Measurements from ENCODE around the gene CHP2. TPM values are rescaled to one million over a fixed set of nuclear protein-coding genes. Genes with fewer than 3 reads are reported as not detected.

CHP2 gene
- total RNA-seq, 2 experiments from 2014 or later = not detected

- H3K9me3 Mint-ChIP-seq = no peaks in the 10 kb centered on the region
- no peak overlapping the region for H3K4me3 Mint-ChIP-seq
- no peak overlapping the region for H3K27ac Mint-ChIP-seq
- TF ChIP-seq, protein P1, sequence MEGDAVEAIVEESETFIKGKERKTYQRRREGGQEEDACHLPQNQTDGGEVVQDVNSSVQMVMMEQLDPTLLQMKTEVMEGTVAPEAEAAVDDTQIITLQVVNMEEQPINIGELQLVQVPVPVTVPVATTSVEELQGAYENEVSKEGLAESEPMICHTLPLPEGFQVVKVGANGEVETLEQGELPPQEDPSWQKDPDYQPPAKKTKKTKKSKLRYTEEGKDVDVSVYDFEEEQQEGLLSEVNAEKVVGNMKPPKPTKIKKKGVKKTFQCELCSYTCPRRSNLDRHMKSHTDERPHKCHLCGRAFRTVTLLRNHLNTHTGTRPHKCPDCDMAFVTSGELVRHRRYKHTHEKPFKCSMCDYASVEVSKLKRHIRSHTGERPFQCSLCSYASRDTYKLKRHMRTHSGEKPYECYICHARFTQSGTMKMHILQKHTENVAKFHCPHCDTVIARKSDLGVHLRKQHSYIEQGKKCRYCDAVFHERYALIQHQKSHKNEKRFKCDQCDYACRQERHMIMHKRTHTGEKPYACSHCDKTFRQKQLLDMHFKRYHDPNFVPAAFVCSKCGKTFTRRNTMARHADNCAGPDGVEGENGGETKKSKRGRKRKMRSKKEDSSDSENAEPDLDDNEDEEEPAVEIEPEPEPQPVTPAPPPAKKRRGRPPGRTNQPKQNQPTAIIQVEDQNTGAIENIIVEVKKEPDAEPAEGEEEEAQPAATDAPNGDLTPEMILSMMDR (IDR thresholded peaks at IDR 0.05) = peak; percentile 68
- DNase-seq (peak; percentile 88), ATAC-seq (peak; percentile 78)
- intact Hi-C loops (cut with micrococcal nuclease) = no loop called here
- peaks cover 11% of the 10 kb centered on the region for H3K4me1 Mint-ChIP-seq (ENCODE audit: low read depth)
- H3K36me3 Mint-ChIP-seq (ENCODE audit: low read depth) = no peaks in the 10 kb centered on the region
- POLR2A ChIA-PET = no interaction called here
- CTCF ChIA-PET = interaction anchor here (0.6 to 13.7 kb wide), 25 partner anchors 11 to 703 kb away, joined by 3 to 312 read pairs (median 4); no protein-coding TSS in a partner anchor
- no peaks in the 10 kb centered on the region for H3K27me3 Mint-ChIP-seq
Observed at GRCh38 chr16:23801378-23801777, 46.6 kb downstream of the CHP2 start.

- DNase-seq = no peak
- ChIA-PET POLR2A (interaction anchor here (1.0 to 1.2 kb wide), 2 partner anchors 207 to 219 kb away, joined by 3 to 4 read pairs; no protein-coding TSS in a partner anchor), CTCF (interaction anchor here (0.6 to 13.7 kb wide), 46 partner anchors 9 to 702 kb away, joined by 3 to 312 read pairs (median 5); no protein-coding TSS in a partner anchor)
- intact Hi-C loops (cut with micrococcal nuclease) = loop anchor here (1.0 kb wide), 2 partner anchors 208 to 234 kb away; no protein-coding TSS in a partner anchor
- Mint-ChIP-seq H3K4me3 (no peak overlapping the region), H3K27ac (no peak overlapping the region), H3K4me1 (ENCODE audit: low read depth) (peaks cover 14% of the 10 kb centered on the region), H3K36me3 (ENCODE audit: low read depth) (no peaks in the 10 kb centered on the region), H3K27me3 (no peaks in the 10 kb centered on the region), H3K9me3 (no peaks in the 10 kb centered on the region)
- TF ChIP-seq, protein P1 (IDR thresholded peaks at IDR 0.05) = no peak
- no peak for ATAC-seq
Observed at GRCh38 chr16:23802776-23803175, 48.0 kb downstream of the CHP2 start.

DNA sequence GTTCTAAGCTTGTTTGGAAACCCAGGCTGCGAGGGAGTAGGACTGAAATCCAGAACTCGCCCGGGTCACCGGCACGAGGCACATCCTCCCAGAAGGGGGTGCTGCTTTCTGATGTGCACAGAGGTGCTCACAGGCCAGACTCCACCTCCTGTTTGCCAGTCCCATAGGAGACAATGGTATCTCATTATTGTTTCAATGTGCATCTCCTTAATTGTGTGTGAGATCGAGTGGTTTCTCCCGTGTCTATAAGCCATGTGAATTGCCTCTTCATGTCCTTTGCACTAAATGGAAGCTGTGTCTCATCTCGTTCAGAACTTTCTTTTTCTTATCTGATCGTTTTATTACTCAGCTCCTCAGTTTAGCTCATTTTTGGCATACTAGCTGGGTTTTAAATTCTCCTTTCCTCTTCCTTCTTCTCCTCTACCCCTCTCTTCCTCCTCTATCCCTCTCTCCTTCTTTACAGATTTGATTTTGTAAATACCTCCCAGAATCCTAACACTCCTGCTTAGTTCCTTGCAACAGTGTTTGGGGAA is 48.8 kb downstream of the CHP2 start:
- ChIA-PET CTCF (interaction anchor here (0.5 to 13.7 kb wide), 59 partner anchors 8 to 701 kb away, joined by 3 to 312 read pairs (median 4); no protein-coding TSS in a partner anchor), POLR2A (interaction anchor here (1.0 to 1.2 kb wide), 3 partner anchors 39 to 219 kb away, joined by 3 to 4 read pairs (median 4); no protein-coding TSS in a partner anchor)
- TF ChIP-seq, protein P1 (IDR thresholded peaks at IDR 0.05) = peak; percentile 75
- DNase-seq (peak; percentile 84), ATAC-seq (peak; percentile 92)
- intact Hi-C loops (cut with micrococcal nuclease) = loop anchor here (1.0 kb wide), 2 partner anchors 207 to 233 kb away; no protein-coding TSS in a partner anchor
- Mint-ChIP-seq H3K27me3 (no peaks in the 10 kb centered on the region), H3K9me3 (no peaks in the 10 kb centered on the region), H3K36me3 (ENCODE audit: low read depth) (no peaks in the 10 kb centered on the region), H3K4me3 (peak overlapping the region; percentile 3), H3K4me1 (ENCODE audit: low read depth) (peaks cover 14% of the 10 kb centered on the region), H3K27ac (peak overlapping the region; percentile 1)

DNA sequence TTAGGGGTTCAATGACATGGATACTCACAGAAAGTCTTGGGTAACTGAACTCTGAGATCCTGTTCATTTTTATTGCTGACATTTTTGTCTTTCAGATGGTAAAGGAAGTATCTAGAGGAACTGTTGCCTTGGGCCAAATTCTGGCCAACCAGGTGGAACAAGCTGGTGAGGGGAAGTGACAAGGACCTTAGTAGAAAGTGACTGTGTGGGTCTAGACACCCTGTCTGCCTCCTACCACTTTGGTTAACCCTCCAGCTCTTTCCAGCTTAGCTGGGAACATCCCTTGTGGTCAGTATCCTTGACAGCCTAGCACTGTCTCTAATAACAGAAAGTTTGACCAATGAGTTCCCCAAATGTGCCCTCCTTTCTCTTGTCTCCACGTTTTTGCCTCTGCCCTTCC is 52.2 kb downstream of the CHP2 start:
- H3K4me3 Mint-ChIP-seq = no peak overlapping the region
- no peak overlapping the region for H3K27ac Mint-ChIP-seq
- intact Hi-C loops (cut with micrococcal nuclease) = no loop called here
- CTCF ChIA-PET = interaction anchor here (1.0 to 13.7 kb wide), 5 partner anchors 10 to 446 kb away, joined by 3 to 312 read pairs (median 5); no protein-coding TSS in a partner anchor
- H3K4me1 Mint-ChIP-seq (ENCODE audit: low read depth) = peaks cover 14% of the 10 kb centered on the region
- H3K27me3 Mint-ChIP-seq = no peaks in the 10 kb centered on the region
- H3K36me3 Mint-ChIP-seq (ENCODE audit: low read depth) = no peaks in the 10 kb centered on the region
- no peaks in the 10 kb centered on the region for H3K9me3 Mint-ChIP-seq
- POLR2A ChIA-PET = interaction anchor here (0.6 kb wide), 1 partner anchor 12 kb away, joined by 3 read pairs; no protein-coding TSS in a partner anchor
- TF ChIP-seq, protein P1 (IDR thresholded peaks at IDR 0.05) = no peak
- ATAC-seq = no peak
- DNase-seq = no peak

Other genes with a start within 250 kb of the CHP2 start
- gene GGA2, start 244.5 kb upstream of the CHP2 start, total RNA-seq = 10 to 100 TPM; 91.0 to 96.9 TPM
- 10 to 100 TPM; 25.7 to 29.1 TPM for gene EARS2, start 197.7 kb upstream of the CHP2 start, total RNA-seq
- gene UBFD1, start 197.3 kb upstream of the CHP2 start, total RNA-seq = 10 to 100 TPM; 51.8 to 54.1 TPM
- gene NDUFAB1, start 158.7 kb upstream of the CHP2 start, total RNA-seq = 100 to 1,000 TPM; 157 to 162 TPM
- 10 to 100 TPM; 22.9 to 24.0 TPM for gene PALB2, start 113.7 kb upstream of the CHP2 start, total RNA-seq
- gene DCTN5, start 113.6 kb upstream of the CHP2 start, total RNA-seq = 10 to 100 TPM; 51.3 to 54.1 TPM
- gene PLK1, start 76.1 kb upstream of the CHP2 start, total RNA-seq = 10 to 100 TPM; 85.8 to 87.9 TPM
- gene ERN2, start 41.8 kb upstream of the CHP2 start, total RNA-seq = not detected
- gene PRKCB, start 81.0 kb downstream of the CHP2 start, total RNA-seq = 100 to 1,000 TPM; 101 to 105 TPM

Measured in activated CD8-positive, alpha-beta T cell treated with anti-CD3 and anti-CD28 coated beads for 36 hours (primary cell).